HepG2 (cell line): ENCODE measurements around the gene UBE2R2. TPM values are rescaled to one million over a fixed set of nuclear protein-coding genes. Genes with fewer than 3 reads are reported as not detected.

ENCODE experiments used
- ATAC-seq: fragments of 200-7000 bp; cut with Tn5 transposase; 3 replicates; pipeline ENCODE4 v1.9.1; 2020; ENCODE audit warnings: mild to moderate bottlenecking, moderate library complexity
- BruUV-seq: library from RNA; stranded (reverse); fragments of 400-500 nt; replicated peaks from 2 replicates; lab custom pipeline; 2021; lab: Mats Ljungman, UMichigan
- CTCF ChIA-PET: fragments of 300-600 bp; formaldehyde crosslinking; extraction: SDS; loops from one replicate; lab custom pipeline; 2021; ENCODE audit warnings: low total read pairs, inconsistent platforms, low intra/inter-chr PET ratio; lab: Yijun Ruan, JAX
- POLR2A ChIA-PET: fragments of 350-600 bp; sonication (Branson Sonifier 250); formaldehyde crosslinking; loops from one replicate; lab custom pipeline; 2020; ENCODE audit warnings: antibody characterized with exemption, inconsistent platforms; lab: Yijun Ruan, JAX
- DNase-seq: peaks from one replicate; pipeline ENCODE4 v3.0.0-alpha.2; 2015; ENCODE audit warnings: low spot score
- FAIRE-seq: peaks from 3 replicates; lab custom pipeline; 2011; peaks lifted over from hg19 to GRCh38; lab: Jason Lieb, UNC
- H2AFZ ChIP-seq: one replicate; pipeline ENCODE4 v1.6.1; 2011; ENCODE audit warnings: low read length, inconsistent platforms
- H3K27ac ChIP-seq: fragments of 300-600 bp; 3 replicates; pipeline ENCODE4 v1.8.0; 2011; ENCODE audit warnings: mixed run types, mild to moderate bottlenecking, mixed read lengths, low read length, inconsistent platforms; ENCODE audit not compliant: insufficient read depth; ENCODE audit errors: extremely low read length
- H3K27me3 ChIP-seq, 2 experiments: fragments of 200-600 bp in 1 of 2; 2 replicates in 1 of 2; 3 replicates in 1 of 2; pipeline versions ENCODE4 v1.6.0 to v1.8.0; 2011; ENCODE audit warnings: low read length in 2 of 2, mild to moderate bottlenecking in 2 of 2, moderate library complexity in 2 of 2, inconsistent platforms in 1 of 2; ENCODE audit not compliant: insufficient read depth in 2 of 2, control insufficient read depth in 1 of 2
- H3K36me3 ChIP-seq, 2 experiments: fragments of 200-600 bp in 1 of 2; replicated peaks in 1 of 2; 2 replicates in 1 of 2; 3 replicates in 1 of 2; pipeline versions ENCODE4 v1.5.1 to v1.8.0; 2011; ENCODE audit warnings: low read length in 2 of 2, inconsistent platforms in 1 of 2; ENCODE audit not compliant: insufficient read depth in 2 of 2, control insufficient read depth in 1 of 2
- H3K4me1 ChIP-seq: 2 replicates; pipeline ENCODE4 v1.5.1; 2012; ENCODE audit warnings: low read length, inconsistent platforms; ENCODE audit not compliant: insufficient read depth
- H3K4me2 ChIP-seq: 2 replicates; pipeline ENCODE4 v1.6.0; 2011; ENCODE audit warnings: low read depth, low read length, inconsistent platforms
- H3K4me3 ChIP-seq, 3 experiments: fragments of 200-600 bp in 1 of 3; sonication (generic), shearing (Covaris generic) in 1 of 3; replicated peaks in 1 of 3; 2 replicates each; pipeline ENCODE4 v1.5.1; 2011 to 2016; ENCODE audit warnings: low read length in 3 of 3, inconsistent platforms in 2 of 3, low read depth in 2 of 3, mild to moderate bottlenecking in 2 of 3, control low read depth in 1 of 3, mixed read lengths in 1 of 3; ENCODE audit not compliant: insufficient read depth in 1 of 3
- H3K79me2 ChIP-seq: one replicate; pipeline ENCODE4 v1.6.1; 2011; ENCODE audit warnings: low read length, inconsistent platforms; ENCODE audit not compliant: insufficient read depth
- H3K9ac ChIP-seq: 2 replicates; pipeline ENCODE4 v1.6.0; 2011; ENCODE audit warnings: mild to moderate bottlenecking, low read depth, low read length, inconsistent platforms; ENCODE audit not compliant: insufficient read depth
- H3K9me3 ChIP-seq: 2 replicates; pipeline ENCODE4 v1.5.1; 2012; ENCODE audit warnings: mild to moderate bottlenecking, low read length
- H4K20me1 ChIP-seq: 2 replicates; pipeline ENCODE4 v1.6.0; 2011; ENCODE audit warnings: inconsistent platforms, mild to moderate bottlenecking, low read length, moderate library complexity; ENCODE audit not compliant: insufficient read depth
- ARID2 ChIP-seq: sonication (generic); formaldehyde crosslinking; IDR thresholded peaks from 2 replicates; pipeline ENCODE4 v1.8.1; 2022; ENCODE audit warnings: mild to moderate bottlenecking, missing genetic modification reagents, borderline replicate concordance
- CCAR2 ChIP-seq: fragments of 200-400 bp; formaldehyde crosslinking; optimal IDR thresholded peaks from 2 replicates; pipeline ENCODE3; 2018; ENCODE audit warnings: low read depth, mild to moderate bottlenecking, low read length, moderate library complexity
- GZF1 ChIP-seq: sonication (generic); formaldehyde crosslinking; IDR thresholded peaks from 2 replicates; pipeline ENCODE4 v1.5.1; 2020; ENCODE audit warnings: mild to moderate bottlenecking, missing genetic modification reagents
- MBD4 ChIP-seq: IDR thresholded peaks from 2 replicates; pipeline ENCODE4 v1.6.1; 2012; ENCODE audit warnings: low read length, inconsistent platforms, borderline replicate concordance
- MED13 ChIP-seq: sonication (generic); formaldehyde crosslinking; IDR thresholded peaks from 2 replicates; pipeline ENCODE4 v1.5.0; 2020; ENCODE audit warnings: missing genetic modification reagents
- MLX ChIP-seq: IDR thresholded peaks from 2 replicates; pipeline ENCODE4 v1.6.1; 2016
- PATZ1 ChIP-seq: sonication (generic); formaldehyde crosslinking; IDR thresholded peaks from 2 replicates; pipeline ENCODE4 v1.4.0; 2020; ENCODE audit warnings: missing genetic modification reagents
- PHF20 ChIP-seq: sonication (generic); formaldehyde crosslinking; IDR thresholded peaks from 2 replicates; pipeline ENCODE4 v1.5.0; 2020; ENCODE audit warnings: mild to moderate bottlenecking, missing genetic modification reagents
- POGZ ChIP-seq: sonication (generic); formaldehyde crosslinking; IDR thresholded peaks from 2 replicates; pipeline ENCODE4 v1.4.0; 2020; ENCODE audit warnings: mild to moderate bottlenecking, missing genetic modification reagents
- REXO4 ChIP-seq: sonication (generic); formaldehyde crosslinking; IDR thresholded peaks from 2 replicates; pipeline ENCODE4 v1.8.0; 2022; ENCODE audit warnings: missing genetic modification reagents, mild to moderate bottlenecking, borderline replicate concordance
- SIN3B ChIP-seq: fragments of 150-350 bp; IDR thresholded peaks from 2 replicates; pipeline ENCODE4 v1.6.1; 2014; ENCODE audit warnings: low read length
- SMAD1 ChIP-seq: sonication (generic); formaldehyde crosslinking; IDR thresholded peaks from 2 replicates; pipeline ENCODE4 v1.4.0; 2020; ENCODE audit warnings: missing genetic modification reagents, low read depth, mild to moderate bottlenecking, borderline replicate concordance
- SRSF1 ChIP-seq: fragments of 200-400 bp; formaldehyde crosslinking; optimal IDR thresholded peaks from 2 replicates; pipeline ENCODE3; 2017; ENCODE audit warnings: mild to moderate bottlenecking, low read depth, low read length, moderate library complexity
- ZBTB14 ChIP-seq: sonication (generic); formaldehyde crosslinking; IDR thresholded peaks from 2 replicates; pipeline ENCODE4 v1.4.0; 2020; ENCODE audit warnings: missing genetic modification reagents
- ZFP90 ChIP-seq: sonication (generic); formaldehyde crosslinking; IDR thresholded peaks from 2 replicates; pipeline ENCODE4 v1.8.0; 2022; ENCODE audit warnings: missing genetic modification reagents, mild to moderate bottlenecking, inconsistent platforms, borderline replicate concordance
- ZNF12 ChIP-seq: sonication (generic); formaldehyde crosslinking; IDR thresholded peaks from 2 replicates; pipeline ENCODE4 v1.5.0; 2020; ENCODE audit warnings: missing genetic modification reagents
- ZNF260 ChIP-seq: sonication (generic); formaldehyde crosslinking; IDR thresholded peaks from 2 replicates; pipeline ENCODE4 v1.4.0; 2020; ENCODE audit warnings: missing genetic modification reagents, low read depth, mild to moderate bottlenecking, borderline replicate concordance
- ZNF772 ChIP-seq: sonication (generic); formaldehyde crosslinking; IDR thresholded peaks from 2 replicates; pipeline ENCODE4 v1.5.0; 2020; ENCODE audit warnings: mild to moderate bottlenecking, missing genetic modification reagents
- ZNF777 ChIP-seq: sonication (generic); formaldehyde crosslinking; IDR thresholded peaks from 2 replicates; pipeline ENCODE4 v1.4.0; 2020; ENCODE audit warnings: missing genetic modification reagents
- whole genome bisulfite sequencing: methylation state at CpG from one replicate; pipeline ENCODE4 v1.1.6; 2017; ENCODE audit warnings: low lambda C conversion rate; 5-methylcytosine and 5-hydroxymethylcytosine counted together
- in situ Hi-C: cut with HindIII; loops from 2 replicates; pipeline ENCODE4 v1.10.0; 2017; ENCODE audit warnings: low pct_unique_long_range_greater_than_20kb; ENCODE audit not compliant: extremely low pct_ligation_motif_present
- intact Hi-C: fragments of 100-400 bp; cut with micrococcal nuclease; formaldehyde crosslinking; loops from one replicate; pipeline ENCODE4 v1.10.0; 2022; ENCODE audit not compliant: unreplicated experiment
- polyA plus RNA-seq, 8 experiments: library from polyadenylated mRNA; depleted of rRNA in 3 of 8; stranded (reverse) in 7 of 8; unstranded in 1 of 8; fragments of >200 nt; fragmentation: Illumina TruSeq in 4 of 8; extraction: Trizol in 4 of 8; gene quantifications; 2 replicates each; pipeline versions ENCODE4 v1.2.1 to v1.2.3, GENCODE V29; 2011 to 2016; ENCODE audit warnings: low read depth in 4 of 8, missing spikeins in 1 of 8, mixed read lengths in 1 of 8; ENCODE audit not compliant: insufficient read depth in 1 of 8
- total RNA-seq, 5 experiments: library from RNA; depleted of rRNA; stranded (reverse); fragments of >200 nt; fragmentation: Illumina TruSeq; extraction: Trizol; gene quantifications; 2 replicates each; pipeline ENCODE4 v1.2.3, GENCODE V29; 2016; ENCODE audit warnings: low read depth in 1 of 5

The UBE2R2 gene
- total and polyA plus RNA-seq, 2 of the 13 experiments (the other 11 are each of a cell fraction or from before 2014, with no cell fraction given), result 14.8 to 20.9 TPM

- no peaks in the 10 kb centered on the region for H3K9me3 ChIP-seq
- H3K27ac ChIP-seq, result no peak overlapping the region
- peaks cover 36% of the 10 kb centered on the region for H4K20me1 ChIP-seq
- 0 out of 5 replicates have a peak, but pooled peaks cover 0 to 2% of the 10 kb centered on the region in 2 experiments for H3K36me3 ChIP-seq
- intact Hi-C loops (no loop called here), in situ Hi-C loops (no loop called here)
- no peak for DNase-seq
- CTCF ChIA-PET, result no interaction called here
- TF ChIP-seq ZNF260 (no peak), PHF20 (CRISPR knock-in tag) (no peak), MED13 (CRISPR knock-in tag) (no peak), SIN3B (no peak), SMAD1 (CRISPR knock-in tag) (no peak), SRSF1 (no peak), GZF1 (no peak), ZBTB14 (no peak), ZNF12 (CRISPR knock-in tag) (no peak), REXO4 (no peak), ZFP90 (CRISPR knock-in tag) (no peak), ZNF772 (no peak), ARID2 (CRISPR knock-in tag) (no peak), ZNF777 (CRISPR knock-in tag) (no peak), POGZ (no peak), MLX (CRISPR knock-in tag) (no peak), MBD4 (no peak), CCAR2 (no peak), PATZ1 (no peak)
- H3K4me3 ChIP-seq, result no peak overlapping the region
- no peak for FAIRE-seq
- peaks cover 87% of the 10 kb centered on the region for H3K79me2 ChIP-seq
- H3K4me2 ChIP-seq, result no peak overlapping the region
- POLR2A ChIA-PET, result no interaction called here
- H3K9ac ChIP-seq, result no peak overlapping the region
- H3K27me3 ChIP-seq, result no peaks in the 10 kb centered on the region
- no peak for ATAC-seq
- H3K4me1 ChIP-seq, result no peaks in the 10 kb centered on the region
- H2AFZ ChIP-seq, result no peak overlapping the region
- no TSS peak for BruUV-seq
- 95% methylated on average over 10 of the region's 10 CpGs for WGBS
Measured at GRCh38 chr9:33877727-33878489, 60.9 kb downstream of the UBE2R2 start.
